SK-N-MC (cell line): Measurements from ENCODE around the gene RASD1.
"Not testable (repeated sequence)": the region's sequence is repeated elsewhere in the genome, so short reads cannot be mapped to it uniquely, and the experiment has no call there.

Experiments used
- DNase-seq: peaks from one replicate; pipeline ENCODE4 v3.0.0-alpha.2; 2011; ENCODE audit warnings: low read depth, low spot score
- H3K27ac ChIP-seq: fragments of 200-600 bp; sonication (generic); 2 replicates; pipeline ENCODE4 v1.5.1; 2016; ENCODE audit warnings: mixed run types
- H3K36me3 ChIP-seq: fragments of 200-600 bp; sonication (generic); 2 replicates; pipeline ENCODE4 v1.6.1; 2017; ENCODE audit warnings: antibody characterized with exemption, low read length, mixed read lengths; ENCODE audit not compliant: insufficient read depth
- H3K4me3 ChIP-seq: fragments of 200-600 bp; sonication (generic); 2 replicates; pipeline ENCODE4 v1.5.1; 2016
- H3K9ac ChIP-seq: fragments of 200-600 bp; sonication (generic); 2 replicates; pipeline ENCODE4 v1.8.0; 2017; ENCODE audit warnings: mixed run types, mixed read lengths; ENCODE audit not compliant: insufficient read length
- H3K9me3 ChIP-seq: fragments of 200-600 bp; sonication (generic); 2 replicates; pipeline ENCODE4 v1.6.1; 2017; ENCODE audit warnings: low read depth, mild to moderate bottlenecking, antibody characterized with exemption, low read length, moderate library complexity, mixed read lengths
- EZH2 ChIP-seq: fragments of 200-600 bp; sonication (generic); IDR thresholded peaks from one replicate; pipeline ENCODE4 v1.6.1; 2017; ENCODE audit warnings: antibody characterized with exemption
- FOXP2 ChIP-seq: optimal IDR thresholded peaks from 2 replicates; pipeline ENCODE3; 2011; ENCODE audit warnings: mild to moderate bottlenecking, moderate library complexity; ENCODE audit not compliant: insufficient read depth; ENCODE audit errors: extremely low read length, control extremely low read depth
- POLR2AphosphoS5 ChIP-seq: IDR thresholded peaks from 2 replicates; pipeline ENCODE4 v1.6.1; 2012; ENCODE audit warnings: mild to moderate bottlenecking, low read depth, low read length, borderline replicate concordance

The RASD1 gene

GRCh38 chr17:17492085-17492484, 4.1 kb downstream of the RASD1 start:
- no peak overlapping the region for H3K9ac ChIP-seq
- no peak for DNase-seq
- no peaks in the 10 kb centered on the region for H3K9me3 ChIP-seq
- H3K36me3 ChIP-seq, result peaks cover 7% of the 10 kb centered on the region
- TF ChIP-seq FOXP2, result no peak
- no peak for TF ChIP-seq EZH2
- no peak for TF ChIP-seq POLR2AphosphoS5
- no peak overlapping the region for H3K4me3 ChIP-seq
- H3K27ac ChIP-seq, result no peak overlapping the region

- no peak for DNase-seq
- Histone ChIP-seq H3K36me3 (peaks cover 7% of the 10 kb centered on the region), H3K9ac (no peak overlapping the region), H3K4me3 (no peak overlapping the region), H3K27ac (no peak overlapping the region), H3K9me3 (no peaks in the 10 kb centered on the region)
- TF ChIP-seq EZH2 (no peak), FOXP2 (no peak)
Measured at GRCh38 chr17:17491546-17491988, 4.6 kb downstream of the RASD1 start.

- no peak for DNase-seq
- TF ChIP-seq POLR2AphosphoS5 (no peak), FOXP2 (no peak), EZH2 (no peak)
- Histone ChIP-seq H3K4me3 (no peak overlapping the region), H3K9me3 (no peaks in the 10 kb centered on the region), H3K9ac (no peak overlapping the region), H3K36me3 (peaks cover 7% of the 10 kb centered on the region), H3K27ac (no peak overlapping the region)
Measured at GRCh38 chr17:17491031-17491471, 5.1 kb downstream of the RASD1 start.

GRCh38 chr17:17487998-17488397, 8.2 kb downstream of the RASD1 start:
- no peak for DNase-seq
- TF ChIP-seq EZH2 (no peak), POLR2AphosphoS5 (no peak), FOXP2 (no peak)
- H3K9me3 ChIP-seq, result no peaks in the 10 kb centered on the region
- no peak overlapping the region for H3K4me3 ChIP-seq
- H3K9ac ChIP-seq, result no peak overlapping the region
- no peak overlapping the region for H3K27ac ChIP-seq
- H3K36me3 ChIP-seq, result peaks cover 25% of the 10 kb centered on the region

- not testable (repeated sequence) for DNase-seq, H3K9ac ChIP-seq, H3K27ac ChIP-seq, H3K4me3 ChIP-seq, H3K9me3 ChIP-seq
- peaks cover 27% of the 10 kb centered on the region for H3K36me3 ChIP-seq
Measured at GRCh38 chr17:17486416-17486815, 9.8 kb downstream of the RASD1 start.

- no peak for TF ChIP-seq POLR2AphosphoS5
- TF ChIP-seq EZH2, result no peak
- TF ChIP-seq FOXP2, result no peak
- Histone ChIP-seq H3K36me3 (peaks cover 27% of the 10 kb centered on the region), H3K9me3 (no peaks in the 10 kb centered on the region), H3K4me3 (no peak overlapping the region), H3K9ac (no peak overlapping the region), H3K27ac (no peak overlapping the region)
- DNase-seq, result no peak
Measured at GRCh38 chr17:17485420-17485819, 10.8 kb downstream of the RASD1 start.

- Histone ChIP-seq H3K4me3 (no peak overlapping the region), H3K9me3 (no peaks in the 10 kb centered on the region), H3K36me3 (peaks cover 27% of the 10 kb centered on the region), H3K9ac (no peak overlapping the region), H3K27ac (no peak overlapping the region)
- TF ChIP-seq FOXP2, result no peak
- no peak for TF ChIP-seq EZH2
- TF ChIP-seq POLR2AphosphoS5, result no peak
- DNase-seq, result no peak
Measured at GRCh38 chr17:17484451-17484899, 11.7 kb downstream of the RASD1 start.

GRCh38 chr17:17481860-17482259, 14.3 kb downstream of the RASD1 start:
- TF ChIP-seq POLR2AphosphoS5, result no peak
- TF ChIP-seq FOXP2, result no peak
- TF ChIP-seq EZH2, result no peak
- Histone ChIP-seq H3K4me3 (no peak overlapping the region), H3K36me3 (peaks cover 21% of the 10 kb centered on the region), H3K9me3 (no peaks in the 10 kb centered on the region), H3K27ac (no peak overlapping the region), H3K9ac (no peak overlapping the region)
- DNase-seq, result no peak

GRCh38 chr17:17480593-17481148, 15.5 kb downstream of the RASD1 start:
- Histone ChIP-seq H3K27ac (no peak overlapping the region), H3K36me3 (peaks cover 18% of the 10 kb centered on the region), H3K9me3 (no peaks in the 10 kb centered on the region), H3K4me3 (no peak overlapping the region), H3K9ac (no peak overlapping the region)
- no peak for DNase-seq
- no peak for TF ChIP-seq FOXP2
